K562 (cell line): ENCODE data around the gene HP1BP3. TPM values are rescaled to one million over a fixed set of nuclear protein-coding genes. Genes with fewer than 3 reads are reported as not detected.

Source experiments
- ARNT ChIP-seq, 2 experiments: fragments of 450-650 bp; IDR thresholded peaks; 2 replicates each; pipeline ENCODE4 v1.6.1; 2016; ENCODE audit warnings: mild to moderate bottlenecking in 1 of 2
- E2F4 ChIP-seq: sonication (generic); formaldehyde crosslinking; IDR thresholded peaks from 2 replicates; pipeline ENCODE4 v1.8.0; 2022; ENCODE audit warnings: mild to moderate bottlenecking, low read depth, missing genetic modification reagents
- FIP1L1 ChIP-seq: fragments of 200-400 bp; formaldehyde crosslinking; IDR thresholded peaks from 2 replicates; pipeline ENCODE4 v1.6.1; 2018; ENCODE audit warnings: mild to moderate bottlenecking, low read depth, low read length; ENCODE audit not compliant: poor library complexity, severe bottlenecking
- FOXA3 ChIP-seq, 2 experiments: fragments of 450-650 bp in 1 of 2; sonication (generic) in 1 of 2; formaldehyde crosslinking; IDR thresholded peaks in 1 of 2; conservative IDR thresholded peaks in 1 of 2; 2 replicates each; pipeline versions ENCODE4 v1.4.0 to v1.8.0; 2020 to 2022; ENCODE audit warnings: mild to moderate bottlenecking in 2 of 2, missing genetic modification reagents in 1 of 2
- ZNF146 ChIP-seq: IDR thresholded peaks from one replicate; pipeline ENCODE4 v1.6.1; 2018; ENCODE audit warnings: missing compliant biosample characterization; ENCODE audit not compliant: unreplicated experiment
- polyA plus RNA-seq, 8 experiments: library from polyadenylated mRNA; depleted of rRNA in 4 of 8; stranded (reverse) in 5 of 8; unstranded in 3 of 8; fragments of >200 nt; fragmentation: Nextera tagmentation in 2 of 8; fragmentation: Illumina TruSeq in 1 of 8; extraction: Ambion mirVana in 2 of 8; extraction: Trizol in 1 of 8; gene quantifications; 2 replicates each; pipeline versions ENCODE4 v1.2.1 to v1.2.3, GENCODE V29; 2011 to 2014; ENCODE audit warnings: inconsistent platforms in 1 of 8, missing spikeins in 1 of 8
- total RNA-seq, 7 experiments: library from RNA; depleted of rRNA in 6 of 7; stranded (reverse); fragments of >200 nt in 6 of 7; fragmentation: Illumina TruSeq in 2 of 7; extraction: Trizol in 2 of 7; gene quantifications; 2 replicates each; pipeline versions ENCODE4 v1.2.1 to v1.2.3, GENCODE V29; 2011 to 2021; ENCODE audit warnings: low replicate concordance in 1 of 7
- TF ChIP-seq, protein P1 (sequence below): fragments of 250-450 bp; sonication (Bioruptor Pico); IDR thresholded peaks from 2 replicates; pipeline ENCODE4 v1.4.0; 2020; ENCODE audit warnings: mild to moderate bottlenecking, moderate library complexity
- TF ChIP-seq, protein P2 (sequence below): fragments of 450-650 bp; formaldehyde crosslinking; IDR thresholded peaks from 2 replicates; pipeline ENCODE4 v1.4.0; 2020; ENCODE audit warnings: mild to moderate bottlenecking, moderate library complexity

HP1BP3 gene
- total and polyA plus RNA-seq, 9 of the 15 experiments (the other 6 are each of a cell fraction or from before 2014, with no cell fraction given) = 57.3 to 513 (median 240) TPM

GRCh38 chr1:20701446-20701845, 85.7 kb downstream of the HP1BP3 start (continued):
- TF ChIP-seq, protein P1, sequence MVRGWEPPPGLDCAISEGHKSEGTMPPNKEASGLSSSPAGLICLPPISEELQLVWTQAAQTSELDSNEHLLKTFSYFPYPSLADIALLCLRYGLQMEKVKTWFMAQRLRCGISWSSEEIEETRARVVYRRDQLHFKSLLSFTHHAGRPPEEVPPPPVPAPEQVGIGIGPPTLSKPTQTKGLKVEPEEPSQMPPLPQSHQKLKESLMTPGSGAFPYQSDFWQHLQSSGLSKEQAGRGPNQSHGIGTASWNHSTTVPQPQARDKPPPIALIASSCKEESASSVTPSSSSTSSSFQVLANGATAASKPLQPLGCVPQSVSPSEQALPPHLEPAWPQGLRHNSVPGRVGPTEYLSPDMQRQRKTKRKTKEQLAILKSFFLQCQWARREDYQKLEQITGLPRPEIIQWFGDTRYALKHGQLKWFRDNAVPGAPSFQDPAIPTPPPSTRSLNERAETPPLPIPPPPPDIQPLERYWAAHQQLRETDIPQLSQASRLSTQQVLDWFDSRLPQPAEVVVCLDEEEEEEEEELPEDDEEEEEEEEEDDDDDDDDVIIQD (CRISPR knock-in tag) = no peak
- TF ChIP-seq FIP1L1 (no peak), FOXA3 (CRISPR knock-in tag; conservative IDR thresholded peaks at IDR 0.05 in 1 of 2, IDR thresholded peaks at IDR 0.05 in 1 of 2) (no peak), ARNT (IDR thresholded peaks at IDR 0.05) (no peak), ZNF146 (CRISPR knock-in tag) (no peak), E2F4 (CRISPR knock-in tag) (no peak)
- TF ChIP-seq, protein P2, sequence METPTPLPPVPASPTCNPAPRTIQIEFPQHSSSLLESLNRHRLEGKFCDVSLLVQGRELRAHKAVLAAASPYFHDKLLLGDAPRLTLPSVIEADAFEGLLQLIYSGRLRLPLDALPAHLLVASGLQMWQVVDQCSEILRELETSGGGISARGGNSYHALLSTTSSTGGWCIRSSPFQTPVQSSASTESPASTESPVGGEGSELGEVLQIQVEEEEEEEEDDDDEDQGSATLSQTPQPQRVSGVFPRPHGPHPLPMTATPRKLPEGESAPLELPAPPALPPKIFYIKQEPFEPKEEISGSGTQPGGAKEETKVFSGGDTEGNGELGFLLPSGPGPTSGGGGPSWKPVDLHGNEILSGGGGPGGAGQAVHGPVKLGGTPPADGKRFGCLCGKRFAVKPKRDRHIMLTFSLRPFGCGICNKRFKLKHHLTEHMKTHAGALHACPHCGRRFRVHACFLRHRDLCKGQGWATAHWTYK (CRISPR knock-in tag) = no peak
